Lung (tissue), 12 donors: ENCODE measurements around the gene ZGLP1. TPM values are rescaled to one million over a fixed set of nuclear protein-coding genes. Genes with fewer than 3 reads are reported as not detected.
A peak's percentile ranks its signal among the peaks of the same experiment; 100 is the strongest.

Source experiments
- ATAC-seq: fragments of 200-7000 bp; cut with Tn5 transposase; one replicate; pipeline ENCODE4 v1.9.1; 2020; ENCODE audit warnings: moderate number of reproducible peaks; ENCODE audit not compliant: insufficient read depth, low FRiP score
- DNase-seq, 3 donors: peaks; one replicate each; pipeline ENCODE4 v3.0.0-alpha.2; 2013 to 2017
- H3K27ac ChIP-seq, 2 donors: one replicate each; pipeline ENCODE4 v1.5.1; 2013; ENCODE audit warnings: mild to moderate bottlenecking in 2 of 2, moderate library complexity in 2 of 2, control low read depth in 1 of 2, inconsistent platforms in 1 of 2, low read depth in 1 of 2, low read length in 1 of 2
- H3K27me3 ChIP-seq, 3 donors: one replicate each; pipeline ENCODE4 v1.5.1; 2013; ENCODE audit warnings: low read length in 2 of 3; ENCODE audit not compliant: control insufficient read depth in 3 of 3, insufficient read depth in 3 of 3
- H3K36me3 ChIP-seq, 4 donors: one replicate each; pipeline ENCODE4 v1.5.1; 2013; ENCODE audit warnings: low read length in 4 of 4, mild to moderate bottlenecking in 1 of 4, moderate library complexity in 1 of 4; ENCODE audit not compliant: control insufficient read depth in 4 of 4, insufficient read depth in 4 of 4
- H3K4me1 ChIP-seq, 5 donors: one replicate each; pipeline ENCODE4 v1.5.1; 2013; ENCODE audit warnings: low read length in 5 of 5, mild to moderate bottlenecking in 2 of 5, moderate library complexity in 1 of 5; ENCODE audit not compliant: control insufficient read depth in 5 of 5, insufficient read depth in 5 of 5
- H3K4me3 ChIP-seq: one replicate; pipeline ENCODE4 v1.5.1; 2013; ENCODE audit warnings: mild to moderate bottlenecking, control low read depth, moderate library complexity
- H3K9ac ChIP-seq, 2 donors: one replicate each; pipeline ENCODE4 v1.5.1; 2013; ENCODE audit warnings: low read length in 2 of 2, control low read depth in 1 of 2; ENCODE audit not compliant: insufficient read depth in 1 of 2
- H3K9me3 ChIP-seq, 4 donors: one replicate each; pipeline ENCODE4 v1.5.1; 2013; ENCODE audit warnings: low read length in 3 of 4, mild to moderate bottlenecking in 1 of 4, moderate library complexity in 1 of 4; ENCODE audit not compliant: control insufficient read depth in 4 of 4, insufficient read depth in 3 of 4
- CTCF ChIP-seq: IDR thresholded peaks from 2 replicates; pipeline ENCODE4 v1.5.1; 2012; ENCODE audit warnings: mild to moderate bottlenecking; ENCODE audit errors: control extremely low read depth, extremely low read depth
- WGBS, 2 donors: extraction: QIAGEN DNeasy Blood & Tissue Kit; methylation state at CpG; one replicate each; pipeline ENCODE4 v1.1.7; 2013; 5-methylcytosine and 5-hydroxymethylcytosine counted together
- polyA plus RNA-seq, 2 donors: library from polyadenylated mRNA; stranded (reverse); fragments of 200-250 nt; gene quantifications; one replicate each; pipeline ENCODE4 v1.2.1, GENCODE V29; 2013
- total RNA-seq, 2 donors: library from RNA; depleted of rRNA in 1 of 2; stranded (reverse); fragments of >200 nt in 1 of 2; gene quantifications; one replicate each; pipeline ENCODE4 v1.2.1, GENCODE V29; 2014 to 2021
- donor health status: control.
- donor health status: control.
- donor health status: Bipolar disorder and iron deficiency.
- donor health status: healthy.
- donor health status: DM: yes; HTN: yes; CAD: no.

ZGLP1 gene
- total and polyA plus RNA-seq, 4 donors = 3.0 to 6.7 (median 4.4) TPM

GRCh38 chr19:10270616-10271394 is 38.8 kb downstream of the ZGLP1 start, which contains the start of gene ICAM1:
Gene ICAM1, plus strand, starts transcription at chr19:10271120. Its CDS starts 40 bp downstream, at chr19:10271160.
- DNase-seq (peak; percentile 71 to 82 (median 77)), ATAC-seq (peak; percentile 73)
- WGBS, 2 donors = 1% methylated on average over 40 to 51 of the region's 51 CpGs
- peak within 1 kb of the TSS; percentile 78 to 89 for H3K27ac ChIP-seq
- H3K27me3 ChIP-seq = peaks cover 0 to 8% (median 0%) of the 10 kb centered on the region in 3 donors
- H3K9ac ChIP-seq = peak within 1 kb of the TSS; percentile 39 to 43
- H3K36me3 ChIP-seq = peaks cover 0 to 8% (median 0%) of the 10 kb centered on the region in 4 donors
- TF ChIP-seq CTCF = no peak
- H3K4me3 ChIP-seq = peak within 1 kb of the TSS; percentile 76
- H3K9me3 ChIP-seq = no peaks in the 10 kb centered on the region
- H3K4me1 ChIP-seq = peaks cover 0 to 16% (median 4%) of the 10 kb centered on the region in 5 donors

GRCh38 chr19:10270180-10270615 is 39.4 kb downstream of the ZGLP1 start:
- DNase-seq = peak in 1 of 3 donors; percentile 35
- peak overlapping the region; percentile 39 to 43 for H3K9ac ChIP-seq

GRCh38 chr19:10269333-10270179 is 40.1 kb downstream of the ZGLP1 start:
- peaks cover 0 to 16% (median 4%) of the 10 kb centered on the region in 5 donors for H3K4me1 ChIP-seq
- H3K27ac ChIP-seq = peak overlapping the region; percentile 78 to 89
- DNase-seq = peak; percentile 81 to 88 (median 86)
- H3K9ac ChIP-seq = no peak overlapping the region
- H3K9me3 ChIP-seq = no peaks in the 10 kb centered on the region
- WGBS, 2 donors = 3% methylated on average over 57 to 59 of the region's 59 CpGs
- peak overlapping the region; percentile 76 for H3K4me3 ChIP-seq
- H3K36me3 ChIP-seq = peaks cover 0 to 1% (median 0%) of the 10 kb centered on the region in 4 donors
- ATAC-seq = peak; percentile 68
- peak; percentile 93 for TF ChIP-seq CTCF
- H3K27me3 ChIP-seq = peaks cover 0 to 8% (median 0%) of the 10 kb centered on the region in 3 donors

More at GRCh38 chr19:10270180-10270615, 39.4 kb downstream of the ZGLP1 start:
- Histone ChIP-seq H3K4me1 (peaks cover 0 to 16% (median 4%) of the 10 kb centered on the region in 5 donors), H3K9me3 (no peaks in the 10 kb centered on the region), H3K4me3 (peak overlapping the region; percentile 76), H3K27ac (peak overlapping the region; percentile 78 to 89), H3K36me3 (peaks cover 0 to 7% (median 0%) of the 10 kb centered on the region in 4 donors), H3K27me3 (peaks cover 0 to 8% (median 0%) of the 10 kb centered on the region in 3 donors)
- ATAC-seq = peak; percentile 51
- 1 to 2% methylated on average over 36 to 37 of the region's 37 CpGs for WGBS, 2 donors
- no peak for TF ChIP-seq CTCF
